ENCODE results near the gene SPIB.

Gene SPIB

GRCh38 chr19:50381881-50382729, 36.6 kb upstream of the SPIB start:
- peaks cover 40% of the 10 kb centered on the region for H3K36me3 Mint-ChIP-seq (ENCODE audit: low read depth)
- DNase-seq, result no peak
- no peak for TF ChIP-seq CTCF (IDR thresholded peaks at IDR 0.05)
- H3K9me3 Mint-ChIP-seq, result no peaks in the 10 kb centered on the region
- H3K27ac Mint-ChIP-seq, result no peak overlapping the region
- H3K4me3 Mint-ChIP-seq, result no peak overlapping the region
- no peaks in the 10 kb centered on the region for H3K27me3 Mint-ChIP-seq (ENCODE audit: low read depth, poor library complexity)
- H3K4me1 Mint-ChIP-seq, result peaks cover 27% of the 10 kb centered on the region

GRCh38 chr19:50383001-50383851, 35.5 kb upstream of the SPIB start:
- no peaks in the 10 kb centered on the region for H3K27me3 Mint-ChIP-seq (ENCODE audit: low read depth, poor library complexity)
- H3K36me3 Mint-ChIP-seq (ENCODE audit: low read depth), result peaks cover 42% of the 10 kb centered on the region
- peaks cover 33% of the 10 kb centered on the region for H3K4me1 Mint-ChIP-seq
- H3K4me3 Mint-ChIP-seq, result peak overlapping the region; percentile 93
- peak overlapping the region; percentile 43 for H3K27ac Mint-ChIP-seq
- DNase-seq, result no peak
- H3K9me3 Mint-ChIP-seq, result no peaks in the 10 kb centered on the region
- no peak for TF ChIP-seq CTCF (IDR thresholded peaks at IDR 0.05)

- H3K36me3 Mint-ChIP-seq (ENCODE audit: low read depth), result peaks cover 44% of the 10 kb centered on the region
Observed at GRCh38 chr19:50383852-50384684, 34.7 kb upstream of the SPIB start, which contains the start of gene POLD1. Gene POLD1 (plus strand): TSS chr19:50384347. CDS start chr19:50398852, 14,505 bp downstream.

GRCh38 chr19:50384685-50385535, 33.8 kb upstream of the SPIB start:
- TF ChIP-seq CTCF (IDR thresholded peaks at IDR 0.05), result no peak
- Mint-ChIP-seq H3K9me3 (no peaks in the 10 kb centered on the region), H3K4me1 (peaks cover 33% of the 10 kb centered on the region), H3K27me3 (ENCODE audit: low read depth, poor library complexity) (no peaks in the 10 kb centered on the region), H3K4me3 (peak overlapping the region; percentile 93), H3K27ac (peak overlapping the region; percentile 80), H3K36me3 (ENCODE audit: low read depth) (peaks cover 36% of the 10 kb centered on the region)
- DNase-seq, result no peak

More at GRCh38 chr19:50383852-50384684, 34.7 kb upstream of the SPIB start, which contains the start of gene POLD1:
- Mint-ChIP-seq H3K27ac (peak within 1 kb of the TSS; percentile 93), H3K9me3 (no peaks in the 10 kb centered on the region), H3K4me3 (peak within 1 kb of the TSS; percentile 93), H3K27me3 (ENCODE audit: low read depth, poor library complexity) (no peaks in the 10 kb centered on the region), H3K4me1 (peaks cover 33% of the 10 kb centered on the region)
- no peak for TF ChIP-seq CTCF (IDR thresholded peaks at IDR 0.05)
- peak; percentile 100 for DNase-seq
